ENCODE measurements around the gene PTPRQ. TPM values are rescaled to one million over a fixed set of nuclear protein-coding genes. Genes with fewer than 3 reads are reported as not detected.

The PTPRQ gene
- total and polyA plus RNA-seq, 9 of the 15 experiments (the other 6 are each of a cell fraction or from before 2014, with no cell fraction given) = not detected

- no peak for TF ChIP-seq HBP1 (CRISPR knock-in tag; IDR thresholded peaks at IDR 0.05)
- no peak for TF ChIP-seq TAF1 (IDR thresholded peaks at IDR 0.05; ENCODE audit: control insufficient read depth, extremely low read depth, insufficient read depth, low read length, severe bottlenecking)
- TF ChIP-seq CHD4 (IDR thresholded peaks at IDR 0.05; ENCODE audit: insufficient read depth, insufficient replicate concordance, low read depth, low read length, poor library complexity, severe bottlenecking) = no peak
- no peak for TF ChIP-seq CBFA2T2 (conservative IDR thresholded peaks at IDR 0.05)
- no peak for TF ChIP-seq SMAD4 (CRISPR knock-in tag; conservative IDR thresholded peaks at IDR 0.05)
- no peak for TF ChIP-seq RAD21 (CRISPR knock-in tag; conservative IDR thresholded peaks at IDR 0.05 in 1 of 2, IDR thresholded peaks at IDR 0.05 in 1 of 2)
- no peak for TF ChIP-seq NR3C1 (CRISPR knock-in tag; IDR thresholded peaks at IDR 0.05)
- TF ChIP-seq TRIM28 (IDR thresholded peaks at IDR 0.05) = no peak
- TF ChIP-seq ELK3 (CRISPR knock-in tag; IDR thresholded peaks at IDR 0.05) = no peak
- TF ChIP-seq MAFG (tag; conservative IDR thresholded peaks at IDR 0.05) = no peak
- TF ChIP-seq HNRNPK (IDR thresholded peaks at IDR 0.05; ENCODE audit: low read depth, low read length, poor library complexity, severe bottlenecking) = no peak
- TF ChIP-seq NCOA6 (IDR thresholded peaks at IDR 0.05) = no peak
- no peak for TF ChIP-seq ATF7 (IDR thresholded peaks at IDR 0.05)
- TF ChIP-seq CHD7 (IDR thresholded peaks at IDR 0.05; ENCODE audit: low read depth, low read length) = no peak
- TF ChIP-seq SPI1 (IDR thresholded peaks at IDR 0.05; ENCODE audit: borderline replicate concordance, low read depth, low read length) = no peak
Measured at GRCh38 chr12:80659512-80660063, 215.6 kb downstream of the PTPRQ start (continued).

Measured in K562 (cell line).